T-helper 1 cell (primary cell): ENCODE data around the gene FAM53C.
"Not testable (repeated sequence)": the region's sequence is repeated elsewhere in the genome, so short reads cannot be mapped to it uniquely, and the experiment has no call there.

Source experiments
- DNase-seq, 5 donors: peaks; one replicate each; pipeline ENCODE4 v3.0.0-alpha.2; 2012 to 2020
- total RNA-seq, 4 donors: gene quantifications; one replicate each; lab custom pipeline; 2026; lab: John Stamatoyannopoulos, UW

The FAM53C gene
- total RNA-seq: 159 to 312 (median 224) reads per million in 4 donors

DNA sequence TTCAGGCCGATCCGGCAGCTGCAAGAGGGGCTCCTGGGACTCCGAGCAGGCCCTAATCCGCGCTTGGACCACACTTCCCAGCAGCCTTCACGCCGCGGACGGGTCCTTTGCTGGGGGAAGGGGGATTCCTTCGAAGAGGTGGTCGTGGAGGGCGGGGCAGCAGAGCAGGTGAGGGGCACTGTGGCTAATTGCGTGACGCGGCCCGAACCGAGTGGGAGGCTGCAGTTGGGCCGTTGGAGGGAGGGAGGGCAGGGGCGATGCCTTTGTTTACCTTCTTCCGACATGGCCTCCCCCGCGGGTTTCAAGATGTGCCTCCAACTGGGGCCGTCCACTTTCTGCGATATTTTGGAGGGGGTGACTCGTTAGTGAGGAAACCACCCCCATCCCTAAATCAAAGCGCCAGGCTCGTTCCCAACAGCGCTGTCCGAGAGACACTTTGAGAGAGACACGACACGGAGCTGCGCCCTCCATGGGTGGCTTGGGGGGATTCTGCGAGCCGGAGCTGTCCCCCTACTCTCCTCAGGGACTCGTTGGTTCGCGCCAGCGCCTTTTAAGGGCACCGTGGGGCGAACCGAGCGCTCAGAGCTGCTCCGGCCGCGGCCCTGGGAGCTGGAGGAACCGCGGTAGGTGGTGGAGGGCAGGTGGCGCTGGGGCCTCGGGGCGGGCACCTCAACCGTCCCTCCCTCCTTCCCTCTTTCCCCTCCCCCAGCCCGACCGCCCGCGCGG is at the start of gene FAM53C:
TSS of gene FAM53C (plus strand) at position 582 of the 726 bp plus-strand sequence. CDS start 3,070 bp downstream, outside the sequence.
- peak; percentile 77 to 94 (median 85) for DNase-seq

DNA sequence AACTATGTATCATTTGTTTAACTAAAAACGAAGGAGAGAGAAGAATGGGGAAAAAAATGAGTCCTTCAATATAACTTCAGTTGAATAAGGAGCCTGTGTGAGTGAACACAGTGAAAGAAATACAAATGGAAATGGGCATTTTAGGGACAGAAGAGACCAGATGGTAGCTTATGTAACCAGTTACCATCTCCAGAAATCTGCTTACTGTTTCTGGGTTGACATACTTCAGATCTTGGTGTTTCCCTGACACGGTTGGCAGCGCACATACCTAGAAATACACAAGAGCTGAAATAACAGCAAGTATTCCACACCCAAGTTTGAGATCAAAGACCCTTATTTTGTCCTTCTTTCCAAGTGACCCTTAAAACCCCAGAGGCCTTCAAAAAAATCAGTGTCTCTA is 48.8 kb upstream of the FAM53C start:
- no peak for DNase-seq

DNA sequence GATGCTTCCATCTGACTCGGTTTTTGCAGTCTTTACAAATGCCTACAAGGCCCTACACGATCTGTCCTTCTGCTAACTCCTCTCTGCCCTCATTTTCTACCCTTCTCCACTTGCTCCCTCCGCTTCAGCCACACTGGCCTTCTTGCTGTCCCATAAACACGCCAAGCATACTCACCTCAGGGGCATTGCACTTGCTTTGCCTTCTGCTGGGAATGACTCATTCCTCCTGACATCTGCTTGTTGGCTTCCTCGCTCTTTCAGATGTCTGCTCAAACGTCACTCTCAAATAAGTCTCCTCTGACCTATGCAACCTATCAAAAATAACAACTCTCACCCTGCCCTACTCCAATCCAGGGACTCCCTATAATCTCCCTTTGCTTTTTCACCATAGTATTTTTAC is 34.7 kb upstream of the FAM53C start:
- no peak for DNase-seq

DNA sequence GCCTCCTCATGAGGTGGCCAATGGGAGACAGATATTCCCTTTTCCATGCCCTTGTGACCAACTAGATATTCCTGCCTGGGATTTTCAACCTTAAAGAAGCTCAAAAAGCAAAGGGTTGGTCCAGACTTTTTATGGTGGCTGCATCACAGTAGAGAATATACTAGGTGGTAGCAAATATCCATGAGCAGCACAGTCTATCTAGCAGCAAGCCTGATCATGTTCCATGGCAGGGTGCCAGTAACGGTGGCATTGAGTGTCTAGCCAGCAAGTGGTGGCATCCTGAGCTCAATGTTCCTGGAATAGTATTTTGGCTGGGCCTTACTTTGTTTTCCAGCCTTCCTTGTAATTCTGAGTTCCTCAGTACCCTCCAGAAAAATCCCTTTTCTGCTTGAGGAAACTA is 32.3 kb upstream of the FAM53C start:
- no peak for DNase-seq

DNA sequence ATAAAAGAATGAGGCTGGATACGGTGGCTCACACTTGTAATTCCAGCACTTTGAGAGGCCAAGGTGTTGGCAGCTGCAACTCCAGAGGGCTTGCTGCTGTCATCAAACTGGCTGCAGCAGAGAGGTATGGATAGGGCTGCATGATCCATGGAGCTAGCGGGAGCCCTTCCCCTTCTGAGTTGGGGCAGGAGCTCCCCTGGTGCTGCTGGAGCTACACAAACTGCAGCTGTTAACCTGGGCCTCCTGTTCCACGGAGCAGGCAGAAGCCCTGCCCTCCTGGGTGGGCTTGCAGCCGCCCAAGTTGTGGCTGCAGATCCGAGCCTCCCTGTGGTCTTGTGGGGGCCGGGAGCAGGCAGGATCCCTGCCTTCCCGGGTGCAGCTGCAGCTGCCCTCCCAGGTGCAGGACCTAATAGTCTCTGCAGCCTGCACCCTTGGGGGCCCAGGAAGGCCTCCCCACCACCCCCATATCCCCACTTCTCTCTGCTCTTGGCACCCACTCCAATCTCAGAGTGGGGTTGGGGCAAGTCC is 22.3 kb upstream of the FAM53C start:
- no peak for DNase-seq

DNA sequence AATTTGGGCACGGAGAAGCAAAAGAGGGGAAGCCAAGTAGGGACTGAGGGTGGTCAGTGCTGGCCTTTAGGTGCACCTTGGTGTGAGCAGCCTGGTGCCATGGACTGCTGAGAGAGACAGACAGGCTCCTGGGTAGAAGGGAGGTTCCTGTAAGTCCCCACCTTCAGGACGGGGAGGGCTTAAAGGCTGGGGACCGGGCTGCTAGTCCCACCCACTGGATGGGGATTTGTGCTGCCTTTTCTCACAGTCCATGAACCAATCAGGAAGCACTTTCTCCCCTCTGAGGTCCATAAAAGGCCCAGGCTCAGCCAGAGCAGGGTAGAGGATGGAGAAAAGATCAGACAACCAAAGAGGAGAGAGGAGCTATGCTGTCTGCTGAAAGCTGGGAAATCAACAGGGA is 21.7 kb upstream of the FAM53C start:
- DNase-seq: no peak

DNA sequence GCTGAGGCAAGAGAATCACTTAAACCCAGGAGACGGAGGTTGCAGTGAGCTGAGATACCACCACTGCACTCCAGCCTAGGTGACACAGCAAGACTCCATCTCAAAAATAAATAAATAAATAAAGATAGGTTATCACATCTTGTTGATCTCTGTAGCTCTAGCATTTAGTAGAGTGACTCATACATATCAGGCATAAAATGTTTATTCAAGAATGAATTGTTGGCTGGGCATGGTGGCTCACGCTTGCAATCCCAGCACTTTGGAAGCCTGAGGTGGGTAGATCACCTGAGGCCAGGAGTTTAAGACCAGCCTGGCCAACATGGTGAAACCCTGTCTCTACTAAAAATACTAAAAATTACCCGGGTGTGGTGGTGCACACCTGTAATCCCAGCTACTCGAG is 19.9 kb upstream of the FAM53C start:
- not testable (repeated sequence) for DNase-seq

DNA sequence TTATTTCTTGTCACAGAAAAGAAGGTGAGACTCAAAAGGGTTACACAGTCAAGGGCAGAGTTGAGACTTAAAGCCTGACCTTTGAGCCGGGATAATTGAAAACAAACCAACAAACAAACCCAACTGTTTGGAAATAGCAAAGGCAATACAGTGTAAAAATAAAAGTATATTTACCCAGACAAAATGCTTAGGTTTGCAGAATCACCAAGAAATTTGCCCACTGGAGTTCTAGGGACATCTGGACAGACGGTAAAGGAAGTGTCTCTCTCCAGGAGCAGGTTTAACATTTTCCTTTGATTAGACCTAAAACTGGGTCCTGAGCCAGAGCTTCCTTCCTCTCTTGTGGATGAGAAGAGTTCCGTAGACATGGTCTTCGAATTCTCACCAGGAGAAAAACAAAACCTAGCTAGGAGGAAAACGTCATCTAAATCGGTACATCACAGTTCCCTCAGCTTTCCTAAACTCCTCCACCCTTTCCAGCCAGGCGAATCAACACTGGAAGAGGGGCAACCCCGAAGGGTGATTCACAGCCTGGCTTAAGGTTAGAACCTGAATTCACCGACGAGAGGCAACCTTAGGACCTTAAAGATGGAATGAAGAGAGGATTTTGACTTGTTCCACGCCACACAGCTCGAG is 7.1 kb upstream of the FAM53C start:
- no peak for DNase-seq

DNA sequence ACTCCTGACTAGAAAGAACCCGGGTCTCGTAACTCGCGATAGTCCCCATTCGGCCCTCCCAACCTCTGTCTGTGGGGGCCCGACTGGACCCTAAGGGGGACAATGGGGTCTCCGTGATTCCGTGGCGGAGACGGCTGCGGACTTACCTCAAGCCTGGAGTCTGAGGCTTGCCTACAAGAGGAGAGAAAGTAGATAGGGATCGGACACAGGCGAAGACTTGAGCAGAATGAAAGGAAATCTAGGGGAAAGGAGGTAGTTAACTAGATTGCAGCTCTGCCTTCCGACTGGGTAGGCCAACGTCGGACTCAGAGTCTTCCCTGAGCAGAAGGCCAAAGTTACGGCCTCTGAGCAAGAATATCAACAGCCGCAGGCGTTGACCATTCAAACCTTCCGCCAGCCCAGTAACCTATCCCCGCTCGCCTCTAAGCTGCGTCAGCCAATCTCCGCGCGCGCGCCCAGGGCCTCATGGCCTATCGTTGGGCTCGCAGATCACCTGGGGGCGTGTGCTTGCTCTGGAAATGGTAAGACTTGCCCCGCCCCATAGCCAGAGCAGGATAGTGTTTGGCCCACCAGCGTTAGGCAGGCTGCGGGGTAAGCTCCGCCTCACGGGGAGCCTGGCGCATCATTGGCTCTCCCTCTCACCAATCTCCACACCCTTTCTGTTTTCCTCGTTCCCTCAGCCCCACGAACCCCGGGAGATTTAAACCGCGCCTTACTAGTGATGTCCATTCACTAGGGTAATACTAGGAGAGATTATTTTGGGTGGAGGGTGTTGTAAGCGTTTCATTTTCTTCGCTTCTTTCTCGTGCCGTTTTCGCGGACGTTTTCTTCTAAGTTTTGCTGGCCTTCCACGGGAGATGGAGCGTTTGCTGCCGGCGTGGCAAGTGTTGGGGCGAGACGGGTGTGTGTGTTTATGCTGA is 6.4 kb upstream of the FAM53C start, which contains the start of gene CDC25C:
TSS of gene CDC25C (minus strand) at position 356 of the 920 bp plus-strand sequence. CDS start 624 bp downstream, outside the sequence.
- peak; percentile 94 to 98 (median 96) for DNase-seq

DNA sequence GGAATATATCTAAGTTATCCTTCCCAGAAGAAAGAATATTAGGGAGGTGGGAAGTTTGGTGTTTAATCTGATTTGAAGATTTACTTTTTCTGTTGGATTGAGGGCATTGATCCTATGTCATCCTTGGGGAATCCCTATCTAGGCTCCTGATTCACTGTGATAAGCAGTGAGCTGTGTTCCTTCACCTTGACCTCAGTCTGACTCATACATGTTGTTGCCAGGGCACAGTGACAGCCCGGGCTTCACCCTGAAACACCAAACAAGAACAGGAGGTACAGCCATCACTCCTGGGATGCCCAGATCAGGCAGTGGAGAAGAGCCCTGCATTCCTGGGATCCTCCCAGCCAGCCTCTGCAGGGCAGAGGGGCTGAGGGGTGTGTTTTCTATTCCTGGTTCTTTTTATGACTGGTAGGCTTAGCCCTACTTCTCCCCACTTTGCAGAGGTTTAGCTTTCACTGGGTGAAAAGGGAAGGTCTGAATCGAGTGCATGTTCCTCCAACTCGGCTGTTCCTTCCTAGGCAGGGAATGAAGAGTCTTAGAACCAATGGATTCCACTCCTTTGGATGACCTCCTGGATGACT is 3.1 kb upstream of the FAM53C start:
- DNase-seq: no peak

DNA sequence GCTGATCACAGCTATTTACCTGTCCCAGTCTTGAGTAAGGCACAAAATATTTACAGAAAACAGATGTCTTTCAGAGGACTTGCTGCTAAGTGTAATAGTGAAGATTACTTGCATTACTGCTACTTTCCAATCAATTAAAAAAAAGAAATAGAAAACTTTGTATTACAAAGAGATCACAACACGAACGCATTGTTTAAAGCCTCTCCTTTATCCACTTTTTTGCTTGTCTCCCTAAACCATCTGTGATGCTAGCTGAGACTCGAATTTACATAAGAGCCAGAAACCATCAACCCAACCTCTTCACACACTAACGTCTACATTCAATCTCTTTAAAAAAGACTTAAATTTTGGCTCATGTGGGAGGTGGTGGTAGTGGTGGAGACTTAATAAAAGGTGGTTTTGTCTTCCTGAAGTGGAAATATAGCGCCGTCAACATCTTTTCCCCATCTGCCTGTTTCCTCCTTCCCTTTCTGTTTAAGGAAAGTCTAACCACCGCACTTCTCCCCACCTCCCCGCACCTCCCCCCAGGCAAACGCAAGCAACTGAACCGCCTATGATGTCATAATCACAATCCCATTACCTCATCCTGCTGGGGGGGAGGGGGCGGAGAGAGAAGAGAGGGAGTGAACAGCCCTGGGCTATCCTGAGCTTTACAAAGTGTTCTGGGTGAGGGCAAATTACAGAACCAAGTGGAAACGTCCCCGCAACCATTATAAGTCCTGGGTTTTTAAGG is 948 bp upstream of the FAM53C start:
- DNase-seq: peak in 3 of 5 donors; percentile 38 to 68 (median 61)

DNA sequence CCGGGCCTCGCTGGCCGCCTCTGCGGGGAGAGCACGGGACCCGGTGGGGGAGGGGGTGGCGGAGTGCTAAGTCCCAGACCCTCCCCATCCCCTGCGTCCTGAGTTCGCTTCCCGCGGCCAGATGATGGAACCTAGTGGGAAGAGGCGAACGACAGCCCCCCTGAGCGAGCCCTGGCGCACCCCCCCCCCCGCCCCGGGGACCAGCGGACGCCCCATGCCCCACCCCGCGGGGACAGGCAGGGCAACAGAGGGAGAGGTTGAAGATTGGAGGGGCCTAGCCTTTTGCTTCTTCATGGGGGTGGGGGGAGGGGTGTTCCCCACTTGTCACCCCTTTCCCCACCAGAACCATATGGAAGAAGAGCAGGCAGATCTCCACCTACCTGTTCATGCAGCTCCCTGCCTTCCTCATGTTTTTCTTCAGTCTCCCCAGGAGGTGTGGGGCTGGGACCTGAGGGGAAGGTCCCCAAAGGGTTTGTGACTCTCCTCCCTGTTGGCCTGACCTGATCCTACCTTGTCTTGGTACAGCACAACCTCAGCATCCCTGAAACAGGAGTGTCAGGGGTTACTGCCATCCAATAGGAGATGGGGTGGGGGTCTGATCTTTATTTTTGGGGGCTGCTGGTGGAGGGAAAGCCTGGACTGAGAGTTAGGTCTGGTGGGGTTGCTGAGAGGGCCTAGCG is 485 bp downstream of the FAM53C start:
- DNase-seq: no peak

DNA sequence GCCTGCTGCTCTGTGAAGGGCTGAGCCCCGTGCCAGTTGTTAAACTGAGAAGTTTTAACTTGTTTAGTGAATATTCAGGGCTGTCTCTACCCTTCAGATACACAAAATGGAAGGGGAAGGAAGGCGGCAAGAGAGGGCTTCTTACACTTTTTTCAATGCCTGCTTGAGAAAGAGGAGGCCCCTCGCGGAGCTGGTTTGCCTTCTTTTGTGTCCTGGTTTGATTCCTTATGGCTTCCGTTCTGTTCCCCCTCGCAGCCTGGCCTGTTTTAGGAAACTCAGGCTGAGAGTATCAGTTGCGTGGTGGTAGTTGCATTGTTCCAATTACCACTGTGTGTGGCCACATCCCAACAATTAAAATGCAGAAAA is 1.0 kb downstream of the FAM53C start:
- no peak for DNase-seq

DNA sequence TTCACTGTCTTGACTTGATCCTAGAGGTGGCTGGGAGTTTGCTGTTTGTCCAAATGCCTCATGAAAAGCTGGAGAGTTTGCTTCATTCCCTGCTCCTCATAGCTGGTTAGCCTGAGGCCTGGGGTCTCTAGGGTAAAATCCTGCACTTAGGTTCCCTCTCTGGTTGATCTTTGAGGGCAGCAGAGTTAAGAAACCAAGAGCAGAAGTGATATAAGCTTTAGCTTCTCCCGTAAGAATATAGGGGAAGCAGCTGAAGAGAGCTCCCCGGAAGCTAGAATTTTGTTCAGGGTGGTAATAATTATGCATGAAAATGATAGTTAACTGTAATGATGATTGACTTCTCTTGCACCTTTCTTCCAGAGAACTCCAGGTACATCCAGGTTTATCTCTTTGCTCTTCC is 1.4 kb downstream of the FAM53C start:
- no peak for DNase-seq

DNA sequence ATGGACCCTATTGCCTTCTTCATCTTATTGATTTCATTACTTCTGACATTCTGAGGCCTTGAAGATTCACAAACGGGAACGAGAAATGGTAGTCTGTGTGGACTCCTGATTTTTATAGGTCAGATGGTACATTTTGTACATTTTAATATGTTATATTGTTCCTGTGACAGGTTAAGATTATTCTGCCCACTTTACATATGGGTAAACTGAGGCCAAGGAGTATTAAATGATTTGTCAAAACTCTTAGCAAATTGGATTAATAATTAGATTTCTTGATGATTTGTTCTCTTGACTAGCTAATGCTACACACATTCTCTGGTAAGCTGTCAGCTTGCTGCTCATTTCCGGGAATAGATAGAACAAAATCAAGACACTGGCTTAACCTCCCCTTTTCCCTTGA is 1.9 kb downstream of the FAM53C start:
- no peak for DNase-seq

DNA sequence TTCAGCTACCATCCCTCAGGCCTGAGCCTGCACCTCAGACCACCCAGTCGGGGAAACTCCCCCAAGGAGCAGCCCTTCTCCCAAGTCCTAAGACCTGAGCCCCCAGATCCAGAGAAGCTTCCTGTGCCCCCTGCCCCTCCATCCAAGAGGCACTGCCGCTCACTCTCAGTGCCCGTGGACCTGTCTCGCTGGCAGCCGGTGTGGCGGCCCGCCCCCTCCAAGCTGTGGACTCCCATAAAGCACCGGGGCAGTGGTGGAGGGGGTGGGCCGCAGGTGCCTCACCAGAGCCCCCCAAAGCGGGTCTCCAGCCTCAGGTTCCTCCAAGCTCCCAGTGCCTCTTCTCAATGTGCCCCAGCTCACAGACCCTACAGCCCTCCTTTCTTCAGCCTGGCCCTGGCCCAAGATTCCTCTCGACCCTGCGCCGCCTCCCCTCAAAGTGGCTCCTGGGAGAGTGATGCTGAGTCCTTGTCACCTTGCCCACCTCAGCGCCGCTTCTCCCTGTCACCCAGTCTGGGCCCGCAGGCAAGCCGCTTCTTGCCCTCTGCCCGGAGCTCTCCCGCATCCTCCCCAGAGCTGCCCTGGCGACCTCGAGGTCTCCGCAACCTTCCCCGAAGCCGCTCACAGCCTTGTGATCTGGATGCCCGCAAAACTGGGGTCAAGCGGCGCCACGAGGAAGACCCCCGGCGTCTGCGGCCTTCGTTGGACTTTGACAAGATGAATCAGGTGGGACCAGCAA is 7.0 kb downstream of the FAM53C start:
- DNase-seq: no peak

DNA sequence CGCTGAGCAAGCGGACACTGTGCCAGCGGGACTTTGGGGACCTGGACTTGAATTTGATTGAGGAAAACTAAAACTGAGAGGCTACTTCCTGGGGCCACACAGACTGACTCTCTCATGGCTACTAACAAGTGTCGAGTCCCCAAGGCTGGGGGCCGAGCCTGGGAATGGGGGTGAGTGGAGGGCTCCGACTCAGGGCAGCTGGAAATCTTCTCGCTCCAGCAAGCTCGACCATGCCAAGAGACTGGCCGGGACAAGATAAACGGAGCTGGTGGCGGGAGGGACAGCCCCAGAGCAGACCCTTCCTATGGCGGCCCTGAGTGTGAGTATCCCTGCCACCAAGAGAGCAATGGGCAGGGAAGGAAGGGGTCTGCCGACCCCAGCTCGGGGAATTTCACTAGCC is 8.8 kb downstream of the FAM53C start:
- no peak for DNase-seq

DNA sequence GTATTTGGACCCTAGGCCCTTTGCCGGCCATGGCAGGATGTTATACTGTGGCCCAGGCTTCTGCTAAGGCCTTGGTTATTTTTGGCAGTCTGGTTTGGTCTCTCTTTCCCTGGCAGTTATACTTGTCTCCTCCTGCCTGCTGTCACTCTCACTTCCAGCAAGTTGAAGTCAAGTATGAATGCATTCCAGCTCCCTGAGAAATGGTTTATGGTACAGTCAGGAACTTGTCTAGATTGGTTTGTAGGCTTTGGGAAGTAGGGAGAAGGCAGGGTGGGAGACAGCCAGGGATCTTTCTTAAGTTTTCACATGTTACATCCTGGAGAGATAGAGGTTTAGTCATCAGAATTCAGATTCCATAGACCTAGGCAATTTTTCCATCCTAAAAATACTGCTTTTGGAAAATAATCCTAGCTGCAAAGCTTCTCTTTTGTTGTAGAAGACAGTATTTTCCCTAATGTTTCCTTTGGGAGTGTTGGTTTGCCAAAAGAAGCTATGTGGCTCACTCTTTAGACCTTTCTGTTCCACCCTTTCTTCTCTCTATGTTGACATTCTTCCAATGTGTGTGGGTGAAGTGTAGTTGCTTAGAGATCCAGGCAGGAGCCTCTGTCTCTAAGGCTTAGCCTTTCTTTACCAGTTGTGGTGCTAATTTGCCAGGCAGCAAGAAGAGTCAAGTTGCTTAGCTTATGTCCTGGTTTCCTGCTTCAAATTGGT is 11.9 kb downstream of the FAM53C start:
- DNase-seq: no peak

DNA sequence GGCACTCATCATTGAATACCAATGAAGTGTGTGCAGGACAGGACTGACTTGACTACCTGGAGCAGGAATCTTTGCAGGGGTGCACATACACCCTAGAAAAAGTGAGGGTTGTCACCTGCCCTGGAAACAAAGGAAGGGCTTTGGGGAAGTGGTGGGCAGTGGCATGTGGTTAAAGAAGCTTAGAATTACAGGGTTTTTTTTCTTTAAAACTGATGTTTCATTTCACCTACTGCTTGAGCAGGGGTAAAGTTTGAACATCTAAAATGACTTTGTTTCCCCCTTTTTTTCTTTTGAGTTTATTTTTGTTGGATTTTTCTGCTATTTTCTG is 12.5 kb downstream of the FAM53C start:
- DNase-seq: no peak

DNA sequence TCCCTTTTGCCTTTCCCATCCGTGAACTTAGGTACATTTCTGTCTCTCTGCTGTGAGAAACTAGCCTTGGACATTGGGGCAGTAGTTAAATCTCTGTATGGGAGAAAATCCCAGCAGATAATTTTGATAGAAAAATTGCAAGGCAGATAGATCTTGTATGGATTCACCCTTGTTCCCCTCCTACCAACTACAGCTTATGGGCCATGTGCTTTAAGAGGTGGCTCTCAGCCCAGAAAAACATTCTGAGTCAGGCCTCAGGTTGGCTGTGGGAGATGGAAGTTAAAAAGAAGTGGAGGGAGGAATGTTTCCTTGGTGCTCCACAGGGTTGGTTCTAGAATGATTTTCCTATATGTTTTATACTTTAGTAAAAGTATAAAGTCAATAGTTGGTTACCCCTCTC is 13.0 kb downstream of the FAM53C start:
- no peak for DNase-seq
